Mammary epithelial cell (primary cell): Measurements from ENCODE around the gene ATG13.

Experiments used
- CTCF ChIP-seq, 2 donors: IDR thresholded peaks in 1 of 2; conservative IDR thresholded peaks in 1 of 2; 2 replicates each; pipeline ENCODE4 v1.5.1; 2011 to 2012; ENCODE audit warnings: inconsistent platforms in 2 of 2, low read length in 2 of 2, mild to moderate bottlenecking in 2 of 2, control low read depth in 1 of 2, low read depth in 1 of 2; ENCODE audit not compliant: insufficient read depth in 1 of 2; ENCODE audit errors: extremely low read depth in 1 of 2
- EZH2 ChIP-seq: IDR thresholded peaks from 2 replicates; pipeline ENCODE4 v1.6.1; 2012; ENCODE audit warnings: low read length, inconsistent platforms, borderline replicate concordance

- TF ChIP-seq EZH2 (no peak), CTCF (conservative IDR thresholded peaks at IDR 0.05 in 1 of 2, IDR thresholded peaks at IDR 0.05 in 1 of 2; ENCODE audit: extremely low read depth in 1 of 2, insufficient read depth in 1 of 2, low read depth in 1 of 2, low read length in 2 of 2) (no peak)
Measured at GRCh38 chr11:46609386-46609785, 8.0 kb upstream of the ATG13 start.
